ENCODE measurements around the gene FAM216B. TPM values are rescaled to one million over a fixed set of nuclear protein-coding genes. Genes with fewer than 3 reads are reported as not detected.
"Not testable (repeated sequence)": the region's sequence is repeated elsewhere in the genome, so short reads cannot be mapped to it uniquely, and the experiment has no call there.

Gene FAM216B
- polyA plus RNA-seq, 2 donors: not detected

DNA sequence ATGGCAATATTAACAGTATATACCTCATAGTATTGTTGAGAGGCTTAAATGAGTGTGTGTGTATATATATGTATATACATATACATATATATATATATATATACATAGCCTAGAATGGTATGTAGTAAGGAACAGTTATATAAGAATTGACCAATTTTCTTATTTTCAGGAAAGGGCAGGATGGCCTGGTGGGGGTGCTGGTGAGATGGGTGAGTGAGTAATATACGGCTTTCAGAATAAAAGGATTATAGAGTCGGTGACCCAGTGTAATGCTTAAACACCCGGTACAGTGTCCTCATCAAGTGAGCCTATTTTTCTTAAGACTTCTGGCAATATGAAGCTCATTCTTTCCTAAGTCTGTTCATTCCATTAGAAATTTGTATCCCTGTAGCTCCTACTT, 11.7 kb upstream of the FAM216B start:
- Histone ChIP-seq H3K4me1 (ENCODE audit: control insufficient read depth in 2 of 2, insufficient read depth in 2 of 2, low read length in 1 of 2) (no peaks in the 10 kb centered on the region), H3K27ac (ENCODE audit: low read depth in 2 of 2, low read length in 1 of 2) (no peak overlapping the region), H3K36me3 (ENCODE audit: control insufficient read depth in 2 of 2, insufficient read depth in 2 of 2, low read length in 1 of 2) (no peaks in the 10 kb centered on the region), H3K9me3 (ENCODE audit: control insufficient read depth in 2 of 2, insufficient read depth in 1 of 2, low read depth in 1 of 2, low read length in 1 of 2) (no peaks in the 10 kb centered on the region), H3K4me3 (ENCODE audit: low read depth in 1 of 2, low read length in 2 of 2) (no peak overlapping the region), H3K27me3 (ENCODE audit: control insufficient read depth in 1 of 2, insufficient read depth in 2 of 2, low read length in 2 of 2) (peaks cover 0 to 2% of the 10 kb centered on the region in 2 donors)
- WGBS, 2 donors: 84 to 86% methylated on average over 3 of the region's 3 CpGs

DNA sequence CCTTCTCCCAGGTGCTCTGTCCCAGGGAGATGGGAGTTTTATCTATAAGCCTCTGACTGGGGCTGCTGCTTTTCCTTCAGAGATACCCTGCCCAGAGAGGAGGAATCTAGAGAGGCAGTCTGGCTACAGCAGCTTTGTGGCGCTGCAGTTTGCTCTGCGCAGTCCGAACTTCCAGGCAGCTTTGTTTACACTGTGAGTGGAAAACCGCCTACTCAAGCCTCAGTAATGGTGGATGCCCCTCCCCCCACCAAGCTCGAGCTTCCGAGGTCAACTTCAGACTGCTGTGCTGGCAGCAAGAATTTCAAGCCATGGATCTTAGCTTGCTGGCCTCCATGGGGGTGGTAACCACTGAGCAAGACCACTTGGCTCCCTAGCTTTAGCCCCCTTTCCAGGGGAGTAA, 4.8 kb upstream of the FAM216B start:
- whole genome bisulfite sequencing, 2 donors: 50 to 59% methylated on average over 6 of the region's 6 CpGs
- not testable (repeated sequence) for H3K4me3 ChIP-seq (ENCODE audit: low read depth in 1 of 2, low read length in 2 of 2); H3K27me3 ChIP-seq (ENCODE audit: control insufficient read depth in 1 of 2, insufficient read depth in 2 of 2, low read length in 2 of 2); H3K36me3 ChIP-seq (ENCODE audit: control insufficient read depth in 2 of 2, insufficient read depth in 2 of 2, low read length in 1 of 2); H3K9me3 ChIP-seq (ENCODE audit: control insufficient read depth in 2 of 2, insufficient read depth in 1 of 2, low read depth in 1 of 2, low read length in 1 of 2); H3K4me1 ChIP-seq (ENCODE audit: control insufficient read depth in 2 of 2, insufficient read depth in 2 of 2, low read length in 1 of 2); H3K27ac ChIP-seq (ENCODE audit: low read depth in 2 of 2, low read length in 1 of 2)

DNA sequence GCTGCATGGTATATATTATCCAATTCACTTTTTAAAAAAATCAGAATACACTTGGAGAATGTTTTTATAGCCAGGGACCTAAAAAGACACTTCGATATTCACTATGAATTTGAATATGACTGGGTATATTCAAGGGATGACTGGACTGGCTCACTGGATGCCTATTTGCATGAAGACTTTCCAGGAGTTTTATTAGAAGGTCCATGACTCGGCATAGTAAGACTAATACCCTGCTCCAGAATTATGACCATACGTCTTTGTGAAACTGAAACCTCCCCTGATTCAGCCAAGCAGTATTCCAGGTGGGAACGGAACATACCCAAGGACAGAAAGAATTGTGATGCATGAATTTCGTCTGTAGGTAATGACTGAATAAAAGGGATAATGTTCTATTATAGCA, 3.9 kb upstream of the FAM216B start:
- Histone ChIP-seq H3K27ac (ENCODE audit: low read depth in 2 of 2, low read length in 1 of 2) (no peak overlapping the region), H3K4me1 (ENCODE audit: control insufficient read depth in 2 of 2, insufficient read depth in 2 of 2, low read length in 1 of 2) (no peaks in the 10 kb centered on the region), H3K9me3 (ENCODE audit: control insufficient read depth in 2 of 2, insufficient read depth in 1 of 2, low read depth in 1 of 2, low read length in 1 of 2) (no peaks in the 10 kb centered on the region), H3K27me3 (ENCODE audit: control insufficient read depth in 1 of 2, insufficient read depth in 2 of 2, low read length in 2 of 2) (no peaks in the 10 kb centered on the region), H3K4me3 (ENCODE audit: low read depth in 1 of 2, low read length in 2 of 2) (no peak overlapping the region), H3K36me3 (ENCODE audit: control insufficient read depth in 2 of 2, insufficient read depth in 2 of 2, low read length in 1 of 2) (no peaks in the 10 kb centered on the region)
- WGBS, 2 donors: 77 to 79% methylated on average over 5 of the region's 5 CpGs

DNA sequence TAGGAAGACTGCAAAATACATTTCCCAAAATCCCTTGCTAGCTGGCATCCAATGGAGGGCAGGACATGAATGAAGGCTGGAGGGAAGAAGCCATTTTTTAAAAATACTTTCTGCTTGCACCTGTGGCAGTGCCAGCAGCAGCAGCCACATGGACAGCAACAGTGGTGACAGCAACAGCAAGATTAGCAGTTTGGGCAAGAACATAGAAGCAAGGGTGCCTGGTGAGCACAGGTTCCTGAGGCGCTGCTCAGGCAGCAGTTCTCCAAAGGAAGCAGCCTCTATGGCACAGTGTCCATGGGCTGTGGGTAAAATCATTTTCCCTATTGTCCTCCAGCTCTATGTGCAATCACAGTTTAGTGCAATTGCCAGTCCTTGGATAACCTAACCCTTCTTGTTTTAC, 1.3 kb upstream of the FAM216B start:
- 87 to 100% methylated on average over 1 of the region's 1 CpG for WGBS, 2 donors
- no peaks in the 10 kb centered on the region for H3K27me3 ChIP-seq (ENCODE audit: control insufficient read depth in 1 of 2, insufficient read depth in 2 of 2, low read length in 2 of 2)

DNA sequence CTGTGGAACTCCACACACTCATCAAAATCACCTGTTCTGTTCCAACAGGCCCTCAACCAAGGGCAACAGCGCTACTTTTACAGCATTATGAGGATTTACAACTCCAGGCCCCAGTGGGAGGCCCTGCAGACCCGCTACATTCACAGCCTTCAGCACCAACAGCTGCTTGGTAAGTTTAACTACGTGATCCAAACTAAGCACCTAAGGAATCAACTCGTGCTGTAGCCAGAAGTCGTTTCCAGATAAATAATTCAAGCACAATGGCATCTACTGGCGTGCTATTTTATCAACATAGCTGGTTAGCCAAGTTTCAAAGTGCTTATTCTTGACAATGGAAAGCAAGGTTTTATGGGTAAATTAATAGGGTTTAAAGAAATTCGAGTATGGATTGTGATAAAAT, 5.3 kb downstream of the FAM216B start:
- WGBS, 2 donors: 54 to 59% methylated on average over 7 of the region's 7 CpGs
- H3K27me3 ChIP-seq (ENCODE audit: control insufficient read depth in 1 of 2, insufficient read depth in 2 of 2, low read length in 2 of 2): no peaks in the 10 kb centered on the region
- H3K36me3 ChIP-seq (ENCODE audit: control insufficient read depth in 2 of 2, insufficient read depth in 2 of 2, low read length in 1 of 2): no peaks in the 10 kb centered on the region
- no peaks in the 10 kb centered on the region for H3K9me3 ChIP-seq (ENCODE audit: control insufficient read depth in 2 of 2, insufficient read depth in 1 of 2, low read depth in 1 of 2, low read length in 1 of 2)
- H3K4me1 ChIP-seq (ENCODE audit: control insufficient read depth in 2 of 2, insufficient read depth in 2 of 2, low read length in 1 of 2): no peaks in the 10 kb centered on the region
- H3K27ac ChIP-seq (ENCODE audit: low read depth in 2 of 2, low read length in 1 of 2): no peak overlapping the region
- no peak overlapping the region for H3K4me3 ChIP-seq (ENCODE audit: low read depth in 1 of 2, low read length in 2 of 2)

More for the DNA sequence above, 1.3 kb upstream of the FAM216B start:
- H3K36me3 ChIP-seq (ENCODE audit: control insufficient read depth in 2 of 2, insufficient read depth in 2 of 2, low read length in 1 of 2): no peaks in the 10 kb centered on the region
- no peak overlapping the region for H3K27ac ChIP-seq (ENCODE audit: low read depth in 2 of 2, low read length in 1 of 2)
- no peak overlapping the region for H3K4me3 ChIP-seq (ENCODE audit: low read depth in 1 of 2, low read length in 2 of 2)
- H3K4me1 ChIP-seq (ENCODE audit: control insufficient read depth in 2 of 2, insufficient read depth in 2 of 2, low read length in 1 of 2): no peaks in the 10 kb centered on the region
- H3K9me3 ChIP-seq (ENCODE audit: control insufficient read depth in 2 of 2, insufficient read depth in 1 of 2, low read depth in 1 of 2, low read length in 1 of 2): no peaks in the 10 kb centered on the region

DNA sequence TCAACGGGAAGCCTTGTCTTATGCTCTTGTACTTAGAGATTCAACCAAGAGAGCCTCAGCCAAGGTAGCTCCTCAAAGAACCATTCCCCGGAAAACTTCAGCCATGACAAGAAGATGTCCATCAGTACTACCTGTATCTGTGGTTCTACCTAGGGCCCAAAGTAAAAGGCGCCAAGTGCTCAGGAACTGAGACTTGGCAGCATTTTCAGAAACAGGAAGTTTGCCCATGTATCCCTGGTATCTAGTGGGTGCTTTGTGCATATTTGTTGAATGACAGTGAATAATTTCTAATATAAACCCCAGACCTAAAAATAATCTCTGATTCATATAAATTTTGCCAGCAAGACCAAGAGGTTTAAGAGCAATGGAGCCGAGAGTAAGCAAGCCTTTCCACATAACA, 7.2 kb downstream of the FAM216B start:
- H3K4me3 ChIP-seq (ENCODE audit: low read depth in 1 of 2, low read length in 2 of 2): no peak overlapping the region
- 84 to 89% methylated on average over 4 of the region's 4 CpGs for WGBS, 2 donors

DNA sequence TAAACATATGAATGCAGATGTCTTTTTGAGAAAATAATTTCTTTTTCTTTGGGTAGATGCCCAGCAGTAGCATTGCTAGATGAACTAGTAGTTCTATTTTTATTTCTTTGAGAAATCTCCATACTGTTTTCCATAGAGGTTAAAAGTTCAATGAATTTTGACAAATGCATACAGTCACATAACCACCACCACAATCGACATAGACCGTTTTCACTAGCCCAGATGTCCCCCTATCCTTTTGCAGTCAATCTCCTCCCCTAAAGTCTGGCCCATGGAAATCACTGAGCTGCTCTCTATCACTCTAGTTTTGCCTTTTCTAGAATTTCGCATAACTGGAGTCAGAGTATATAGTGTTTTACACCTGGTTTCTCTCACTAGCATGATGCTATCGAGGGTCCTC, 10.8 kb downstream of the FAM216B start:
- WGBS, 2 donors: 89% methylated on average over 4 of the region's 4 CpGs
- no peak overlapping the region for H3K4me3 ChIP-seq (ENCODE audit: low read depth in 1 of 2, low read length in 2 of 2)
- no peaks in the 10 kb centered on the region for H3K4me1 ChIP-seq (ENCODE audit: control insufficient read depth in 2 of 2, insufficient read depth in 2 of 2, low read length in 1 of 2)
- peaks cover 0 to 3% of the 10 kb centered on the region in 2 donors for H3K9me3 ChIP-seq (ENCODE audit: control insufficient read depth in 2 of 2, insufficient read depth in 1 of 2, low read depth in 1 of 2, low read length in 1 of 2)
- peaks cover 0 to 2% of the 10 kb centered on the region in 2 donors for H3K27me3 ChIP-seq (ENCODE audit: control insufficient read depth in 1 of 2, insufficient read depth in 2 of 2, low read length in 2 of 2)
- H3K36me3 ChIP-seq (ENCODE audit: control insufficient read depth in 2 of 2, insufficient read depth in 2 of 2, low read length in 1 of 2): no peaks in the 10 kb centered on the region
- H3K27ac ChIP-seq (ENCODE audit: low read depth in 2 of 2, low read length in 1 of 2): no peak overlapping the region

More for the DNA sequence above, 7.2 kb downstream of the FAM216B start:
- Histone ChIP-seq H3K27ac (ENCODE audit: low read depth in 2 of 2, low read length in 1 of 2) (no peak overlapping the region), H3K4me1 (ENCODE audit: control insufficient read depth in 2 of 2, insufficient read depth in 2 of 2, low read length in 1 of 2) (no peaks in the 10 kb centered on the region), H3K36me3 (ENCODE audit: control insufficient read depth in 2 of 2, insufficient read depth in 2 of 2, low read length in 1 of 2) (no peaks in the 10 kb centered on the region), H3K9me3 (ENCODE audit: control insufficient read depth in 2 of 2, insufficient read depth in 1 of 2, low read depth in 1 of 2, low read length in 1 of 2) (peaks cover 0 to 3% of the 10 kb centered on the region in 2 donors), H3K27me3 (ENCODE audit: control insufficient read depth in 1 of 2, insufficient read depth in 2 of 2, low read length in 2 of 2) (no peaks in the 10 kb centered on the region)

DNA sequence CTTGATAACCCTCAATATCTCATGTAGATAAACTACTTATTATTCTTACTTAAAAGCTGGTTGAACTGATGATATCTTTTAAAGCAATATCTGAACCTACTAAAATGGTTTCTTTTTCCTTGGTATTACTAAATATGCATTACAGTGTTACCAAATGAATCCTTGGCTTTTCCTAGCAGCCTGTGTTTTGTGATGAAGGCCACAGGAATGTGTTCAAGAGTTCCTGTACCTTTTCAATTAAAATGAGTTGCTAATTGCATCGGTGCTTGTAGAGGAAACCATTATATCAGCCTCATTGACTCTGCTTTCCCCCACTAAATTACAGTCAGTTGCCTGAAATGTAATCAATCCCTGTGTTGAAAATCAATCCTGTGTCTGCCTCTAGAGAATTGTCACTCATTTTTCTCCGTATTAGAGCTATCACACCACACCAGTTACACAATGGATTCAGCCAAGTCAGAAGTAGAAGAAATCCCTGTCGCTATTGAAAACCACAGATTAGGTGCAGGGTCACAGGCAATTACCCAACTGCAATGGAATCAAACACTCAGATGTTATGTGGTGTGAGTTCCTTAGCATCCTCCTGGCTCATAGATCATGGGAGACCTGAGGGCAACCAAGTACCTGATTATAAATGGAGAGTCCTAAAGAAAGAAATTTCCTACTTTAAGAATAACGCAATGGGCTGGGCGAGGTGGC, 13.3 kb downstream of the FAM216B start:
- peaks cover 0 to 2% of the 10 kb centered on the region in 2 donors for H3K27me3 ChIP-seq (ENCODE audit: control insufficient read depth in 1 of 2, insufficient read depth in 2 of 2, low read length in 2 of 2)
- H3K27ac ChIP-seq (ENCODE audit: low read depth in 2 of 2, low read length in 1 of 2): no peak overlapping the region
- no peaks in the 10 kb centered on the region for H3K4me1 ChIP-seq (ENCODE audit: control insufficient read depth in 2 of 2, insufficient read depth in 2 of 2, low read length in 1 of 2)
- WGBS, 2 donors: 86 to 90% methylated on average over 5 of the region's 5 CpGs
- no peak overlapping the region for H3K4me3 ChIP-seq (ENCODE audit: low read depth in 1 of 2, low read length in 2 of 2)
- no peaks in the 10 kb centered on the region for H3K36me3 ChIP-seq (ENCODE audit: control insufficient read depth in 2 of 2, insufficient read depth in 2 of 2, low read length in 1 of 2)
- peaks cover 0 to 3% of the 10 kb centered on the region in 2 donors for H3K9me3 ChIP-seq (ENCODE audit: control insufficient read depth in 2 of 2, insufficient read depth in 1 of 2, low read depth in 1 of 2, low read length in 1 of 2)

DNA sequence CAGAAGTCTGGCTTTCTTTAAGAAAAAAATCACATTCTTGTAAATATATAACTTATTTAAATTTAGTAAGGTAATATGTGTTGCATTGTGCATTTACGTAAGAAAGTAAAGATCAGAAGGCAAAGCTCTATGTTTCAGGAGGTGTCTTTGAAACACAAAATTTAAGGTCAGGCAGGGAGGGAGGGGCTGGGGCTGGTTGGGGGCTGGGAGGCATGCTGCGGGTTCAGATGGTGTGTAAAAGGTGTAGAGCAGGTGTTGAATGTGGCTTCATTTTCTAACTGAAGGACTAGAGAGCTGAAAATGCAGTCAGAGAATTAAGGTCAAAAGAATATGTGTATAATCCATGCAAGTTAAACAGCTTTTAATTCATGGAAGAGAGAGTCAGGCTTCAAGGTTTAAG, 14.3 kb downstream of the FAM216B start:
- Histone ChIP-seq H3K36me3 (ENCODE audit: control insufficient read depth in 2 of 2, insufficient read depth in 2 of 2, low read length in 1 of 2) (no peaks in the 10 kb centered on the region), H3K4me3 (ENCODE audit: low read depth in 1 of 2, low read length in 2 of 2) (no peak overlapping the region), H3K4me1 (ENCODE audit: control insufficient read depth in 2 of 2, insufficient read depth in 2 of 2, low read length in 1 of 2) (no peaks in the 10 kb centered on the region), H3K27me3 (ENCODE audit: control insufficient read depth in 1 of 2, insufficient read depth in 2 of 2, low read length in 2 of 2) (peaks cover 0 to 2% of the 10 kb centered on the region in 2 donors), H3K27ac (ENCODE audit: low read depth in 2 of 2, low read length in 1 of 2) (no peak overlapping the region), H3K9me3 (ENCODE audit: control insufficient read depth in 2 of 2, insufficient read depth in 1 of 2, low read depth in 1 of 2, low read length in 1 of 2) (peaks cover 0 to 3% of the 10 kb centered on the region in 2 donors)
- WGBS, 2 donors: 91 to 92% methylated on average over 2 of the region's 2 CpGs

DNA sequence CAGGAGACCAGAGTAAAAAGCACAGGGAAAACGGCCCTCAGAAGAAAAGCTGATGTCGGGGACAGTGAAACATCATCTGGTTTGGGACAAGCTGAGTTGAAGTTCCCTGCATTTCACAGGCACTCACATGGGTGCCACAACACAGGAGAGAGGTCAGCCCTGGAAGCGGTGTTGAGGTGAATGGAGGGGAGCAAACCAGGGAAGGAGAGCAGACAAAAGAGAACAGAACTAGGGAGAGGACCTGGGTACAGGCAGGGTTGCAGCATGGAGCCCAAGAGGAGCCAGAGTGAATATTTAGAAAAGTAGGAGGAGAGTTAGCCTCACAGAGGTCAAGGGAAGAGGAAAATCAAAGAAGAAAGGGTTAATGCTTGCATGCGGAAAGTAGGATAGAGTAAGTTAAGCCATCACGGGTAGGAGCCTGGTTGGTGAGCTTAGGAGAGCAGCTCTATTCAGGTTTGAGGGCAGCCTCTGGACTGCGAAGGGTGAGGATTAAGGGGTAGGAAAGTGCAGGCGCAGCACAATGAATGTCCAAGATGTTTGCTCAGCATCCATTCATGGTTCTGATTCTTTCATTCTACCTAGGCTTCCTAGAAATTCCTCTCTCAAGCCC, 15.5 kb downstream of the FAM216B start:
- Histone ChIP-seq H3K4me3 (ENCODE audit: low read depth in 1 of 2, low read length in 2 of 2) (no peak overlapping the region), H3K9me3 (ENCODE audit: control insufficient read depth in 2 of 2, insufficient read depth in 1 of 2, low read depth in 1 of 2, low read length in 1 of 2) (peaks cover 0 to 3% of the 10 kb centered on the region in 2 donors), H3K36me3 (ENCODE audit: control insufficient read depth in 2 of 2, insufficient read depth in 2 of 2, low read length in 1 of 2) (no peaks in the 10 kb centered on the region), H3K4me1 (ENCODE audit: control insufficient read depth in 2 of 2, insufficient read depth in 2 of 2, low read length in 1 of 2) (no peaks in the 10 kb centered on the region), H3K27ac (ENCODE audit: low read depth in 2 of 2, low read length in 1 of 2) (no peak overlapping the region), H3K27me3 (ENCODE audit: control insufficient read depth in 1 of 2, insufficient read depth in 2 of 2, low read length in 2 of 2) (peaks cover 0 to 2% of the 10 kb centered on the region in 2 donors)
- 82 to 83% methylated on average over 7 of the region's 7 CpGs for WGBS, 2 donors

Measured in esophagus (tissue), 2 donors.